HAP-1 (cell line): ENCODE measurements around the gene HIF1A.
A peak's percentile ranks its signal among the peaks of the same experiment; 100 is the strongest.
"Not testable (repeated sequence)": the region's sequence is repeated elsewhere in the genome, so short reads cannot be mapped to it uniquely, and the experiment has no call there.

ENCODE experiments used
- DNase-seq, 2 experiments: peaks; one replicate each; pipeline ENCODE4 v3.0.0-alpha.2; 2016 to 2020; ENCODE audit warnings: low spot score in 2 of 2
- H3K27me3 ChIP-seq: fragments of 250-450 bp; sonication (Bioruptor Pico); 2 replicates; pipeline ENCODE4 v1.5.1; 2020; ENCODE audit warnings: low read depth, mild to moderate bottlenecking, moderate library complexity
- H3K36me3 ChIP-seq: fragments of 250-450 bp; sonication (Bioruptor Pico); replicated peaks from 2 replicates; pipeline ENCODE4 v1.5.1; 2020; ENCODE audit warnings: mild to moderate bottlenecking
- H3K4me1 ChIP-seq: fragments of 250-450 bp; sonication (Bioruptor Pico); 2 replicates; pipeline ENCODE4 v1.5.1; 2020; ENCODE audit warnings: mild to moderate bottlenecking
- H3K4me3 ChIP-seq: fragments of 250-450 bp; sonication (Bioruptor Pico); 2 replicates; pipeline ENCODE4 v1.5.1; 2020; ENCODE audit warnings: mild to moderate bottlenecking, moderate library complexity
- H3K9me3 ChIP-seq: fragments of 250-450 bp; sonication (Bioruptor Pico); 2 replicates; pipeline ENCODE4 v1.5.1; 2020; ENCODE audit warnings: mild to moderate bottlenecking, moderate library complexity
- in situ Hi-C: fragments of 300-500 bp; cut with MboI; formaldehyde crosslinking; loops from 3 replicates; pipeline ENCODE4 v1.14.3; 2020; ENCODE audit warnings: low sequenced_read_pairs, inconsistent platforms, mixed read lengths

Gene HIF1A

DNA sequence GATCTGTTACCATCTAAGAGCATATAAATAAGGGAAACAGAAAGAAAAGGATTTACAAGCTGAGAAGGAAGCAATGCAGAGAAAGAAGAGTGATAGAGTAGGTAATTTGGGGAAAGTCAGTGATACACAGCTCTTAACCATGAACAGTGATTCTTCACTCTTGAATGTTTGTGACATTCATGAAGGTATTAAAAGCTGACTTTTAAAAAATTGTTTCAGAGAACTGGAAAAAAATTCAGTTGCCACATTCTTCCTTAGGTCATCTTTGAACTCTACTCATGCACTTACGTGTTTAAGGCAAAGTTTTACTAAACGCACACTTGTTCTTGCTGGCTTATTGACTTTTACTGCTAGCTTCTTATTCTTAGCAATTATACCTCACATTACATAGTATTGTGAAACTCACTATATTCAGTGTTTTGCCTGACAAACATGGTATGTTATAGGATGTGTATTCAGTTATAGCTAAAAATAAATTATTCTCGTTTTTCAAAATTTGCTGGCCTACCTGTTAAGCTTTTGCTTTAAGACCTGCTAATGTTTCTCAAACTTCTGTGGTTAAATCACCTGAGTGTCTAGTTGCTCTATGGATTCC, 10.9 kb downstream of the HIF1A start:
- Histone ChIP-seq H3K27me3 (no peaks in the 10 kb centered on the region), H3K36me3 (no peaks in the 10 kb centered on the region), H3K4me3 (no peak overlapping the region), H3K4me1 (peaks cover 21% of the 10 kb centered on the region), H3K9me3 (no peaks in the 10 kb centered on the region)
- in situ Hi-C loops: no loop called here
- DNase-seq: no peak

DNA sequence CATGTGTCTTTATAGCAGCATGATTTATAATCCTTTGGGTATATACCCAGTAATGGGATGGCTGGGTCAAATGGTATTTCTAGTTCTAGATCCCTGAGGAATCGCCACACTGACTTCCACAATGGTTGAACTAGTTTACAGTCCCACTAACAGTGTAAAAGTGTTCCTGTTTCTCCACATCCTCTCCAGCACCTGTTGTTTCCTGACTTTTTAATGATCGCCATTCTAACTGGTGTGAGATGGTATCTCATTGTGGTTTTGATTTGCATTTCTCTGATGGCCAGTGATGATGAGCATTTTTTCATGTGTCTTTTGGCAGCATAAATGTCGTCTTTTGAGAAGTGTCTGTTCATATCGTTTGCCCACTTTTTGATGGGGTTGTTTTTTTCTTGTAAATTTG, 12.5 kb downstream of the HIF1A start:
- peaks cover 21% of the 10 kb centered on the region for H3K4me1 ChIP-seq
- in situ Hi-C loops, H3K9me3 ChIP-seq, H3K27me3 ChIP-seq, H3K36me3 ChIP-seq, DNase-seq, H3K4me3 ChIP-seq: not testable (repeated sequence)

GRCh38 chr14:61708693-61709092, 13.4 kb downstream of the HIF1A start:
- H3K36me3 ChIP-seq, H3K9me3 ChIP-seq, H3K4me3 ChIP-seq, DNase-seq, in situ Hi-C loops, H3K27me3 ChIP-seq: not testable (repeated sequence)
- H3K4me1 ChIP-seq: peaks cover 21% of the 10 kb centered on the region

GRCh38 chr14:61710853-61711817, 15.8 kb downstream of the HIF1A start:
- Histone ChIP-seq H3K36me3 (no peaks in the 10 kb centered on the region), H3K9me3 (no peaks in the 10 kb centered on the region), H3K27me3 (no peaks in the 10 kb centered on the region), H3K4me3 (no peak overlapping the region), H3K4me1 (peaks cover 3% of the 10 kb centered on the region)
- in situ Hi-C loops: no loop called here
- DNase-seq: no peak

- Histone ChIP-seq H3K4me1 (peaks cover 3% of the 10 kb centered on the region), H3K27me3 (no peaks in the 10 kb centered on the region), H3K9me3 (no peaks in the 10 kb centered on the region), H3K36me3 (no peaks in the 10 kb centered on the region), H3K4me3 (no peak overlapping the region)
- in situ Hi-C loops: no loop called here
- no peak for DNase-seq
Measured at GRCh38 chr14:61712137-61712536, 16.8 kb downstream of the HIF1A start.

DNA sequence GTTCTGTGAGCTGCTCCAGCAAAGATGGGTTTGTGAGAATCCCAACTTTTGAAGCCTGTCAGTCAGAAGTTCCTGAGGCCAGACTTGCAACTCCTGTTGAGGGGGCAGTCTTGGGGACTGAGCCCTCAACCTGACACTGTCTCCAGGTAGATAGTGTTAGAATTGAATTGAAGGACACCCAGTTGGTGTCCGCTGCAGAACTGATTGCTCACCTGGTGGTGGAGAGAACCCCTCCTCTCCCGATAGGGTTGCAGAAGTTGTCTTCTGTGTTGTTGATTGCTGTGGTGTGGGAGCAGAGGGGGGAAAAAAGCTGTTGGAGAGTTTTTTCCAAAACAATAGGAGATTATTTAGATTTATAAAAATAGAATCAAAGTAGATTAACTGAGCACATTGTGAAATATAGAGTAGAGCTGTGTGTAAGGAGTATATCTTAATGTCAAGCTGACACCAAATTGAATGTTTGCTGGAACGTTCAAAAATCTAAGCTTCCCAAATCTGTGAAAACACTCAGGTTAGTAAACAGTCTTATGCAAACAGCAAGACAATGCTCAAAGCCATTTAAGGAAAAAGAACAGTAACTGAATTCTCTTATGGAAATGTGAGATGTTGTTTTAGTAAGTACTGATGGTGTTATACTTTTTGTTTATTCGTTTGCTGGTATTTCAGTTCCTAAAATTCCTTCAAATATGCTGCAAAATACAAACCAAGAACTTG, 18.6 kb downstream of the HIF1A start:
- peaks cover 18% of the 10 kb centered on the region for H3K4me1 ChIP-seq
- no peaks in the 10 kb centered on the region for H3K27me3 ChIP-seq
- in situ Hi-C loops: no loop called here
- no peak for DNase-seq
- H3K36me3 ChIP-seq: no peaks in the 10 kb centered on the region
- no peaks in the 10 kb centered on the region for H3K9me3 ChIP-seq
- no peak overlapping the region for H3K4me3 ChIP-seq

DNA sequence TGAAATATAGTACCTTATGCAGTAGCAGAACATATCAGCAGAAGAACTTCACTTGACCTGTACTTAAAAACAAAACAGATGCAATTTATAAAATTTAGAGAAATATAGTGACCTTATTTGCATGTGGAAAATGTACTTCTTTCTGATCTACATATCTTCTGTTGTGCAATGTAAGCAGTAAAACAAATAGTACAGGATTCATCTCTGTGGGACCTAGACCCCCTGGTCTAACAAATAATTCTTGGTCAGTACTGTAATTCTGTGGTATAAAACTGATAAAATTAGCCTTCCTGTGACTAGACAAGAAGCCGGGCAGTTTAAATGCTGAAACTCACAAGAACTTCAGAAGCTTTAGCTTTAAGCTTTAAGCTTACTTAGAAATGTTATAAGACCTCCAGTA, 21.6 kb downstream of the HIF1A start:
- peaks cover 24% of the 10 kb centered on the region for H3K4me1 ChIP-seq
- H3K27me3 ChIP-seq: no peaks in the 10 kb centered on the region
- no peak for DNase-seq
- in situ Hi-C loops: no loop called here
- H3K4me3 ChIP-seq: no peak overlapping the region
- H3K36me3 ChIP-seq: peaks cover 6% of the 10 kb centered on the region
- H3K9me3 ChIP-seq: no peaks in the 10 kb centered on the region

DNA sequence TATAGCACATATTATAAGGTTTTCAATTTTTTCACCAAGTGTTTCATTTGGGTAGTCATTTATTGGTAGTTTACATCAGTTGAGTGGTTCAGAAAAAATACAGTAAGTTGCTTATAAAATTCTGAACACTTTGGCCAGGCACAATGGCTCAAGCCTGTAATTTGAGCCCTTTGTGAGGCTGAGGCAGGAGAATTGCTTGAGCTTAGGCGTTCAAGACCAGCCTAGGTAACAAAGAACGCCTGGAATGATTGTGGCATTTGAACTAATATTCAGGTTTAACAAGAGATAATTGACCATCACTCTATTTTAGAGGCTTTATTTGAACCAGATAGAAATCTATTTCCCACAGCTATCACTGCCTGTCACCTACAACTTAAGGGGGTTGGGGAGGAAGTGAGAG, 22.7 kb downstream of the HIF1A start:
- peak; percentile 24 to 28 for DNase-seq

DNA sequence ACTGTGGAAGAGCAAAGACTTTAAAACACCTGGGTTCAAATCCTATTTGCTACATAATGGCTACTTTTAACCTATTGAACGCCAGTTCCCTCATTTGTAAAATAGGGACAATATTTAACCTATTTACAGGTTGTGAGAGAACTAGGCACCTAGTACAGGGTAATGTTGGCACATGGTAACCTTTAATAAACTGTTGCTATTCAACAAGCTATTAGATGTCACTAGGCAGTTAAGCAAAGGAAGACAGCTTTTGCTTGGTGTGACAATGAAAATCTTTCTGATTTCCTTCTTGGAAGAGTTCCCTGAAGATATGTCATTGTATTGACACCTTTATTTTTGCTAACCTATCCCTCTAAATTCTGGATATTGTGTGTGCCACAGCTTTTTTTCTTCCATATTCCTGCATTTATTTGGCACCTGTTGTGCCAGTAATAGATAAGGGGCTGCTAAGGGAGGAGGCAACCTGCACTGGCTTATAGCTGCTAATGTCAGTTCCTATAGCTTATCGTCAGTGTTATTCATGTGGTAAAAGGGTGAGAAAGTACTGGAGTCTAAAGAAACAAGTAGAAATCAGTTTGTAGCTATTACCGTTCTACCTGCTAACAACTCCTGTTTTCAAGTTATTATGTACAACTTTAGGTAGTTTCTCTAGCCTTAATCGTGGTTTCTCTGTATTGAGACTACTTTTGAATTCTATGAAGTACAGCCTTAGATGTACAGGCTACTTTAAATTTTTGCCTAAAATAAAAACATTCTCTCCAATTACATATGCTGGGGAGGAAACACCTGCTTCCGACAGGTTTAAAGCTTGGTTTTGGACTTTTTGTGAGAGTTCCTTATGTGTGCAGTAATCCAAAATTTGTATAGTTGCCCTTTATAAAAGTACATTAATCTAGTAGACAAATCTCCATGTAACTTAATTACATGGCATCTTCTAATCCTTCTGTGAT, 24.3 kb downstream of the HIF1A start:
- H3K9me3 ChIP-seq: no peaks in the 10 kb centered on the region
- H3K4me3 ChIP-seq: no peak overlapping the region
- in situ Hi-C loops: no loop called here
- no peak for DNase-seq
- peaks cover 20% of the 10 kb centered on the region for H3K4me1 ChIP-seq
- no peaks in the 10 kb centered on the region for H3K27me3 ChIP-seq
- H3K36me3 ChIP-seq: peaks cover 19% of the 10 kb centered on the region

More for the DNA sequence above, 22.7 kb downstream of the HIF1A start:
- in situ Hi-C loops: no loop called here
- no peaks in the 10 kb centered on the region for H3K27me3 ChIP-seq
- no peaks in the 10 kb centered on the region for H3K9me3 ChIP-seq
- H3K4me1 ChIP-seq: peaks cover 24% of the 10 kb centered on the region
- H3K36me3 ChIP-seq: peaks cover 13% of the 10 kb centered on the region
- no peak overlapping the region for H3K4me3 ChIP-seq

DNA sequence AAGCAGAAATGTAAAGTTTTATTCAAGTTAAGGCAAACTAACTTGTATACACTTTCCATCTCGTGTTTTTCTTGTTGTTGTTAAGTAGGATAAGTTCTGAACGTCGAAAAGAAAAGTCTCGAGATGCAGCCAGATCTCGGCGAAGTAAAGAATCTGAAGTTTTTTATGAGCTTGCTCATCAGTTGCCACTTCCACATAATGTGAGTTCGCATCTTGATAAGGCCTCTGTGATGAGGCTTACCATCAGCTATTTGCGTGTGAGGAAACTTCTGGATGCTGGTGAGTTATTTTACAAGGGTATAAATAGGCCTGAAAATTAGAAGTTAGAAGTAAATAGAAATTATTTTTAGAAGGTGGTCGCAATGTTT, 25.0 kb downstream of the HIF1A start:
- no peaks in the 10 kb centered on the region for H3K27me3 ChIP-seq
- H3K4me1 ChIP-seq: peaks cover 20% of the 10 kb centered on the region
- no peak overlapping the region for H3K4me3 ChIP-seq
- no peak for DNase-seq
- in situ Hi-C loops: no loop called here
- peaks cover 19% of the 10 kb centered on the region for H3K36me3 ChIP-seq
- no peaks in the 10 kb centered on the region for H3K9me3 ChIP-seq

DNA sequence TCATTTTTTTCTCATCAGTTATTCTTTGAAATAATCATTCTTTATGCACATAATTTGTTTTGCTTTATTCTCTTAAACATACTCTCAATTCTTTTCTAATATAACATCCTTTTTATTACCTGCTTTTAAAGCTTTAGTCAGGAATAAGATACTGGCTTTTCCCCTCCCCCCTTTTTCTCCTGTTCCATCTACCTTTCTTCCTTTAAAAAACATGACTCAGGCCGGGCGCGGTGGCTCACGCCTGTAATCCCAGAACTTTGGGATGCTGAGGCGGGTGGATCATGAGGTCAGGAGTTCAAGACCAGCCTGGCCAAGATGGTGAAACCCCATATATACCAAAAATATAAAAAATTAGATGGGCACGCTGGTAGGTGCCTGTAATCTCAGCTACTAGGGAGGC, 25.4 kb downstream of the HIF1A start:
- no peak for DNase-seq
- Histone ChIP-seq H3K4me1 (peaks cover 20% of the 10 kb centered on the region), H3K4me3 (no peak overlapping the region), H3K36me3 (peaks cover 19% of the 10 kb centered on the region), H3K9me3 (no peaks in the 10 kb centered on the region), H3K27me3 (no peaks in the 10 kb centered on the region)
- in situ Hi-C loops: no loop called here

DNA sequence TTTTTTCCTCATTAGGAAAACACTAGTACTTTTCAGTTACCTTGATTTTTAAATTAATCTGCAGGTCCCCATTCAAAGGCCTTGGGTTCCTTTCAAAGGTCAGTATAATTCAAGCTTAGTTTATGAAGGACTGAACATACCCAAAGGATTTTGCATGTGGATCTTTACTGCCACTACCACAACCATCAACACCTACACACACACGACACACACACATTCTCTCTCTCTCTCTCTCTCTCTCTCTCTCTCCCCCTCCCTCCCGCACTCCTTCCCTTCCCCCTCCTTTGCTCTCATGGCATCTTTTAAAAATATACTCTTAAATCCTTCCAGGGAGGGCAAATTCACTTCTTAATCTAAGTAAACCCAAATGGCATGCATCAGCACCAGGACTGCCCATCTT, 28.8 kb downstream of the HIF1A start:
- peaks cover 45% of the 10 kb centered on the region for H3K36me3 ChIP-seq
- no peak overlapping the region for H3K4me3 ChIP-seq
- no peaks in the 10 kb centered on the region for H3K27me3 ChIP-seq
- in situ Hi-C loops: no loop called here
- H3K4me1 ChIP-seq: peaks cover 3% of the 10 kb centered on the region
- no peak for DNase-seq
- H3K9me3 ChIP-seq: no peaks in the 10 kb centered on the region
